B cell (primary cell): ENCODE data around the gene ANKRD13C.

Source experiments
- EZH2 ChIP-seq: IDR thresholded peaks from 2 replicates; pipeline ENCODE4 v1.6.1; 2012; ENCODE audit warnings: borderline replicate concordance, low read depth, mild to moderate bottlenecking, moderate library complexity, low read length; ENCODE audit not compliant: insufficient read depth, poor library complexity, severe bottlenecking
- TF ChIP-seq, protein P1 (sequence below): fragments of 200-600 bp; IDR thresholded peaks from one replicate; pipeline ENCODE4 v1.8.0; 2022; ENCODE audit warnings: antibody characterized with exemption, mild to moderate bottlenecking

DNA sequence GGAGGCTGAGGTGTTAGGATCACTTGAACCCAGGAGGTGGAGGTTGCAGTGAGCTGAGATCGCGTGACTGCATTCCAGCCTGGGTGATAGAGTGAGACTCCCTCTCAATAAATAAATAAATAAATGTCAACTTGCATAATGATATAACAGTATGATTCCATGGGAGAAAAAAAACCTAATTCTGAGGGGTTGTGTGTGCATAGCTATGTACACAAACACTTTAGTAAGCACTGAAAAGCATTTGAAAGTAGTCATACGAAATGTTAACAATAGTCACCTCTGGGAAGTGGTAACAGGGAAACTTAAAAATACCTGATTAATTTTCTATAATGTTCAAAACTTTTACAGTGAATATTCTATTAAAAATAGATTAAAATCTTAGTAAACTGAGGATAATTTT lies 43.2 kb downstream of the ANKRD13C start:
- TF ChIP-seq, protein P1, sequence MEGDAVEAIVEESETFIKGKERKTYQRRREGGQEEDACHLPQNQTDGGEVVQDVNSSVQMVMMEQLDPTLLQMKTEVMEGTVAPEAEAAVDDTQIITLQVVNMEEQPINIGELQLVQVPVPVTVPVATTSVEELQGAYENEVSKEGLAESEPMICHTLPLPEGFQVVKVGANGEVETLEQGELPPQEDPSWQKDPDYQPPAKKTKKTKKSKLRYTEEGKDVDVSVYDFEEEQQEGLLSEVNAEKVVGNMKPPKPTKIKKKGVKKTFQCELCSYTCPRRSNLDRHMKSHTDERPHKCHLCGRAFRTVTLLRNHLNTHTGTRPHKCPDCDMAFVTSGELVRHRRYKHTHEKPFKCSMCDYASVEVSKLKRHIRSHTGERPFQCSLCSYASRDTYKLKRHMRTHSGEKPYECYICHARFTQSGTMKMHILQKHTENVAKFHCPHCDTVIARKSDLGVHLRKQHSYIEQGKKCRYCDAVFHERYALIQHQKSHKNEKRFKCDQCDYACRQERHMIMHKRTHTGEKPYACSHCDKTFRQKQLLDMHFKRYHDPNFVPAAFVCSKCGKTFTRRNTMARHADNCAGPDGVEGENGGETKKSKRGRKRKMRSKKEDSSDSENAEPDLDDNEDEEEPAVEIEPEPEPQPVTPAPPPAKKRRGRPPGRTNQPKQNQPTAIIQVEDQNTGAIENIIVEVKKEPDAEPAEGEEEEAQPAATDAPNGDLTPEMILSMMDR, result no peak
- no peak for TF ChIP-seq EZH2
